ENCODE measurements around the gene RALGDS.

The RALGDS gene

DNA sequence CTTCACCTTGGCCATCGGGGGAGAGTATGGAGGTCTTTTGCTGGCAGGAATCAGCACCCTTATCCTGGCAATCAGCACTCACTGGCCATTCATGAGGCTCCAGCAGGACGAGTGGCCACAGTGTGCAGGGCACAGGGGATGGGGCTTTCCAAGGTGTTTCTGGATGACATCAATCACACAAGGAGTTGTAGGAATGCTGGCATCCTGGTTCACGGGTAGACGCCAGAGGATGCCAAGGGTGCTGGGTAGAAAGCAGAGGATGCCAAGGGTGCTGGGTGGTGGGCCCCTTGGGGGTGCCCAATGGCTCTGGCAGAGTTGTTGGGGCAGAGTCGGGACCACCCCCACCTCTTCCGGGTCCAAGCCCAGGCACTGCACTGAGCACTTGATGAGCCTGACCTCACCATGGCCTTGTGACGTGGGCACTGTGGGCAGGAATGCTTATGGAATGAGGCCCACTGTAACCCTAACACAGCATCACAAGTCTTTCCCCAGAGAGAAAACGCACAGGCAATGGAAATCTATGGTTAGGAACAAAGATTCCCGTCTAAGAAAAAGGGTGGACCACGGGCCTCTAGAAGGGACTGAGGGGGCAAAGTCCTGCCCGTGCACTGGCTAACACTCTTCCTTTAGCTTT lies 30.2 kb downstream of the RALGDS start:
- TF ChIP-seq, protein P1, sequence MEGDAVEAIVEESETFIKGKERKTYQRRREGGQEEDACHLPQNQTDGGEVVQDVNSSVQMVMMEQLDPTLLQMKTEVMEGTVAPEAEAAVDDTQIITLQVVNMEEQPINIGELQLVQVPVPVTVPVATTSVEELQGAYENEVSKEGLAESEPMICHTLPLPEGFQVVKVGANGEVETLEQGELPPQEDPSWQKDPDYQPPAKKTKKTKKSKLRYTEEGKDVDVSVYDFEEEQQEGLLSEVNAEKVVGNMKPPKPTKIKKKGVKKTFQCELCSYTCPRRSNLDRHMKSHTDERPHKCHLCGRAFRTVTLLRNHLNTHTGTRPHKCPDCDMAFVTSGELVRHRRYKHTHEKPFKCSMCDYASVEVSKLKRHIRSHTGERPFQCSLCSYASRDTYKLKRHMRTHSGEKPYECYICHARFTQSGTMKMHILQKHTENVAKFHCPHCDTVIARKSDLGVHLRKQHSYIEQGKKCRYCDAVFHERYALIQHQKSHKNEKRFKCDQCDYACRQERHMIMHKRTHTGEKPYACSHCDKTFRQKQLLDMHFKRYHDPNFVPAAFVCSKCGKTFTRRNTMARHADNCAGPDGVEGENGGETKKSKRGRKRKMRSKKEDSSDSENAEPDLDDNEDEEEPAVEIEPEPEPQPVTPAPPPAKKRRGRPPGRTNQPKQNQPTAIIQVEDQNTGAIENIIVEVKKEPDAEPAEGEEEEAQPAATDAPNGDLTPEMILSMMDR (IDR thresholded peaks at IDR 0.05; ENCODE audit: low read depth, low read length), result no peak
- H3K36me3 ChIP-seq, result peaks cover 2% of the 10 kb centered on the region; the same call in 1 of the 2 replicates
- DNase-seq, result no peak
- H3K27ac ChIP-seq, result peak overlapping the region; percentile 84
- no peak overlapping the region for H3K4me3 ChIP-seq (ENCODE audit: low read depth, low read length)
- peaks cover 7% of the 10 kb centered on the region for H3K9me3 ChIP-seq (ENCODE audit: severe bottlenecking)
- no peaks in the 10 kb centered on the region for H3K27me3 ChIP-seq (ENCODE audit: insufficient read depth, low read depth, severe bottlenecking)

DNA sequence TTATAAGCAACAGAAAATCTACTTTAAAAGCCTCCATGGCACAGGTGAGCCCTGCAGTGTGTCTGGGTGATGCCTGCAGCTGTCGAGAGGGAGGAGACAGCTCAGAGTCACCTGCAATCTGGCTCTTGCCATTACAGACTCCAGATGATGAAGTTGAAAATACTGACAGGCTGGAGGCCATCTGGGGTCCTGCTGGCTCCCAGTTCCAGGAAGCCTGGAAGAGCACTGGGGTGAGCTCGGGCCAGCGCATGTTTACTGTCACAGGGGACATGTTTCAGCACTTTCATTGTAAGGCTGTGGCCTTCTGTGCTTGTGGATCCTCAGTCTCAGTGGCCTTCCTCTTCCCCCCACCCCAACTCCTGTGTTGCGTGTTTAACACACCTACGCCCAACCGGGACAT lies 30.9 kb downstream of the RALGDS start:
- peak; percentile 88 for DNase-seq
- no peaks in the 10 kb centered on the region for H3K27me3 ChIP-seq (ENCODE audit: insufficient read depth, low read depth, severe bottlenecking)
- TF ChIP-seq, protein P1 (IDR thresholded peaks at IDR 0.05; ENCODE audit: low read depth, low read length), result no peak
- H3K36me3 ChIP-seq, result no peaks in the 10 kb centered on the region
- H3K27ac ChIP-seq, result peak overlapping the region; percentile 84
- H3K4me3 ChIP-seq (ENCODE audit: low read depth, low read length), result no peak overlapping the region
- H3K9me3 ChIP-seq (ENCODE audit: severe bottlenecking), result peaks cover 1% of the 10 kb centered on the region

DNA sequence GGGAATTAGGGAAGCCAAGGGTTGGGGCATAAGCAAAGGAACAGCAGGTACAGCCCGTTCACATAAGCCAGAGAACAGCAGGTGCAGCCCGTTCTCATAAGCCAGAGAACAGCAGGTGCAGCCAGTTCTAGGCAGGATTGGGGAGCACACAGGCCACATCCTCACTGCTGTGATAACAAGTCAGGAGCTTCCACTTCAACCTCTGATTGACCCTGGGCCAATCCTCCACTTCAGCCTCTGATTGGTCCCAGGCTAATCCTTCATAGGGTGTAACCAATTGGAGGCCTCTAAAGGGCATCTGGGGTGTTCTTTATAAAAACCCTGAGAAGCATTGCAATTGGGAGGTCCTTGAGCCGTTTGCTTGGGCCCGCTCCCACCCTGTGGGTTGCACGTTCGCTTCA lies 31.8 kb downstream of the RALGDS start:
- Histone ChIP-seq H3K36me3 (no peaks in the 10 kb centered on the region), H3K27ac (peak overlapping the region; percentile 84), H3K9me3 (ENCODE audit: severe bottlenecking) (no peaks in the 10 kb centered on the region), H3K4me3 (ENCODE audit: low read depth, low read length) (no peak overlapping the region), H3K27me3 (ENCODE audit: insufficient read depth, low read depth, severe bottlenecking) (no peaks in the 10 kb centered on the region)
- DNase-seq, result peak; percentile 84
- TF ChIP-seq, protein P1 (IDR thresholded peaks at IDR 0.05; ENCODE audit: low read depth, low read length), result no peak

DNA sequence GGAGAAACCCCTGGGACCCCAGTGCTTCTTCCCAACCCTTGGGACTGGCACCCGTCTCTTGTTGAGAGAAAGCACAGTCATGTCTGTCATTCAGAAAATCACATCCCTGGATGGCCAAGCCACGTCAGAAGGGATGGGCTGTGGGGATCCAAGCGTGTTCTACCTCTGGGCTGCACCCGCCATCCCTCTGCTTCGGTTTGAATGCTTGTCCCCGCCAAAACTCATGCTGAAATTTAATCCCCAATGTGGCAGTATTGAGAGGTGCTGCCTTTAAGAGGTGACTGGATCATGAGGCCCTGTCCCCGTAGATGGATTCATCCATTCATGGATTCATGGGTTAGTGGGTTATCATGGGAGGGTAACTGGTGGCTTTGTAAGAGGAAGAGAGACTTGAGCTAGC lies 32.3 kb downstream of the RALGDS start:
- Histone ChIP-seq H3K27me3 (ENCODE audit: insufficient read depth, low read depth, severe bottlenecking) (no peaks in the 10 kb centered on the region), H3K27ac (peak overlapping the region; percentile 45), H3K36me3 (no peaks in the 10 kb centered on the region), H3K4me3 (ENCODE audit: low read depth, low read length) (no peak overlapping the region), H3K9me3 (ENCODE audit: severe bottlenecking) (no peaks in the 10 kb centered on the region)
- no peak for DNase-seq
- TF ChIP-seq, protein P1 (IDR thresholded peaks at IDR 0.05; ENCODE audit: low read depth, low read length), result no peak

DNA sequence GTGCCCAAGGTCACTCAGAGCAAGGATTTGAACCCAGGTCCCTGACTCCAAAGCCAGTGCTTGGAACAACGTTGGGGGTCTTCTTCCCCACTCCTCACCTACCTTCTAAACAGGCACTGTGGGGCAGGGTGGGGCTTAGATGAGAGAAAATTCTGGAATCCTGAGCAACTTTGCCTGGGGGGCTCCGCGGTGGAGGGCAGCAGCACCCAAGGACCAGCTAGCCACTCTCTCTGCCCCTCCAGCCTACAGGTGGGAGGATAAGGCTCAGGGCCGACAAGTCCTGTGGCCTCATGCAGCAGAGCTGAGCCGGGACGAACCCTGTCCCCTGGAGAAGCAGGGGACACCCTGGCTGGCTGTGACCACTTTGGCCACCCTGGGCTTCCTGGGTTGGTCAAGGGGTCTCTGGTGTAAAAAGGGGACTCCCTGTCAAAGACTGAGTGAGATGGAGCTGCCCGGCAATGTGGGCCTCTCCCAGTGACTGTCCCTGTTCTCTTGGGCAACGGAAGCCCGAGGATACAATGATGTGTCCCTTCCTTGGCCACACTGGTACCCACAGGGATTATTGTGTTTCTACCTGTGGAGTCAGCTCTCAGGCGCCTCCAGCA lies 32.8 kb downstream of the RALGDS start:
- no peak for DNase-seq
- TF ChIP-seq, protein P1 (IDR thresholded peaks at IDR 0.05; ENCODE audit: low read depth, low read length), result no peak
- no peaks in the 10 kb centered on the region for H3K27me3 ChIP-seq (ENCODE audit: insufficient read depth, low read depth, severe bottlenecking)
- no peaks in the 10 kb centered on the region for H3K36me3 ChIP-seq
- no peaks in the 10 kb centered on the region for H3K9me3 ChIP-seq (ENCODE audit: severe bottlenecking)
- peak overlapping the region; percentile 45 for H3K27ac ChIP-seq
- no peak overlapping the region for H3K4me3 ChIP-seq (ENCODE audit: low read depth, low read length)
